GM23248 (cell line): Measurements from ENCODE around the gene ERO1B.

Experiments used
- EZH2 ChIP-seq: fragments of 200-600 bp; sonication (generic); IDR thresholded peaks from 2 replicates; pipeline ENCODE4 v1.6.1; 2018; ENCODE audit warnings: antibody characterized with exemption, mild to moderate bottlenecking; ENCODE audit not compliant: insufficient read depth, poor library complexity, severe bottlenecking
- EZH2phosphoT487 ChIP-seq: fragments of 200-600 bp; sonication (generic); IDR thresholded peaks from 2 replicates; pipeline ENCODE4 v1.6.1; 2018; ENCODE audit warnings: antibody characterized with exemption, moderate library complexity, mild to moderate bottlenecking, low read depth; ENCODE audit not compliant: insufficient read depth

GRCh38 chr1:236242568-236242967 lies 39.2 kb downstream of the ERO1B start:
- TF ChIP-seq EZH2phosphoT487 (no peak), EZH2 (no peak)
